NCI-H524 treated with DMSO at 0.1 percent for 48 hours (cell line): Measurements from ENCODE around the gene TMBIM4.
"Not testable (repeated sequence)": the region's sequence is repeated elsewhere in the genome, so short reads cannot be mapped to it uniquely, and the experiment has no call there.

Experiments
- DNase-seq: peaks from one replicate; lab custom pipeline; 2025; lab: John Stamatoyannopoulos, UW

The TMBIM4 gene

GRCh38 chr12:66184822-66185221 lies 15.0 kb upstream of the TMBIM4 start:
- not testable (repeated sequence) for DNase-seq

GRCh38 chr12:66182956-66183355 lies 13.2 kb upstream of the TMBIM4 start:
- no peak for DNase-seq

GRCh38 chr12:66176105-66176900 lies 6.5 kb upstream of the TMBIM4 start:
- no peak for DNase-seq

- DNase-seq, result not testable (repeated sequence)
These were observed 4.9 kb upstream of the TMBIM4 start for GRCh38 chr12:66174391-66175325.

DNA sequence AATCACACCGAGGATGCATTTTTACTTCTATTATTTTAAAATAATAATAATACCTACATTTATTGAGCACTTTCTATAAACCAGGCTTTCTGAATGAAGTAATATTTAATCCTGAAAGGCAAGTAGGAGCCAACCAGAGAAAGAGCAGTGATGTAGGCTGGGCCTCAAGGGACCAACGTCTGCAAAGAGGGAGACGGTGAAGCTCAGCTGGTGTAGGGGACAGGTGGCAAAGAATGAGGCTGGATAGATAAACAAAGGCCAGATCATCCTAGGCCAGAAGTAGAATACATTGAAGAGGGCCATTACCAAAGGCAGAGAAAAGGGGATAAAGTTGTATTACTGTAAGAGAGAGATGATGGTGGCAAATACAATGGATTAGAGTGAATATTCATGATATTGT lies 810 bp upstream of the TMBIM4 start:
- no peak for DNase-seq

DNA sequence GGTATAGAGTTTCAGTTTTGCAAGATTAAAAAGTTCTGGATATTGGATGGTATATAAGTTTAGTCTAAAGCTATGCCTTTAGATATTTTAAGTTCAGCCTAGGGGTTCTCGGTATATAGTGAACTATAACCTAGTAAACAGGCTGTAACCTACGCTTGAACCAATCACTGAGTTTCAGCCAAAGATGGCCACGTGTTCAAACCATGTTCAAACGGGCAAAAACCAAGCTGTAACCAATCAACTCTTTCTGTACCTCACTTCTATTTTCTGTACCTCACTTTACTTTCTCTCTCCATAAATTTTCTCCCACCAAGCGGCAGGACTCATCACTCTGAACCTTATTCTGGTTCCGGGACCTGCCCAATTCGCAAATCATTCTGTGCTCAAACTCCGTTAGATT lies 1.4 kb downstream of the TMBIM4 start:
- DNase-seq, result no peak

GRCh38 chr12:66166561-66166960 lies 3.2 kb downstream of the TMBIM4 start:
- no peak for DNase-seq

GRCh38 chr12:66165141-66165540 lies 4.7 kb downstream of the TMBIM4 start:
- no peak for DNase-seq

DNA sequence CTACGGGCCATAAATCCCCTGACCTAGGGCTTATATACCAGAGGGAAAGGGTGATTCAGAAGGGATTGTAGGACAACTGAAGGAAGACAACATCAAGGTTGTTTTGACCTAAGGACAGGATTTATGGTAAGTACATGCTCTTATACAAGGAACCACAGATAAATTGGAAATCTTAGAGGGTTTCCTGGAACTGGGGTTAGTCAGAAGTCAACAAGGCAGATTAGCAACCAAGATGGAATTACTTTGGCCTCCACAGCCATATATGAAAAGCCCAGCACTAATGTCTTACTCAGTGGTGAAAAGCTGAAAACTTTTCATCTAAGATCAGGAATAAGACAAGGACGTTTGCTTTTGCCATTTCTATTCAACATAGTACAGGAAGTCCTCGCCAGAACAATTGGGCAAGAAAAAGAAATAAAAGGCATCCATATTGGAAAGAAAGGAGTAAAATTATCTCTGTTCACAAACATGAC lies 5.4 kb downstream of the TMBIM4 start:
- DNase-seq, result no peak

GRCh38 chr12:66163289-66163688 lies 6.5 kb downstream of the TMBIM4 start:
- no peak for DNase-seq

DNA sequence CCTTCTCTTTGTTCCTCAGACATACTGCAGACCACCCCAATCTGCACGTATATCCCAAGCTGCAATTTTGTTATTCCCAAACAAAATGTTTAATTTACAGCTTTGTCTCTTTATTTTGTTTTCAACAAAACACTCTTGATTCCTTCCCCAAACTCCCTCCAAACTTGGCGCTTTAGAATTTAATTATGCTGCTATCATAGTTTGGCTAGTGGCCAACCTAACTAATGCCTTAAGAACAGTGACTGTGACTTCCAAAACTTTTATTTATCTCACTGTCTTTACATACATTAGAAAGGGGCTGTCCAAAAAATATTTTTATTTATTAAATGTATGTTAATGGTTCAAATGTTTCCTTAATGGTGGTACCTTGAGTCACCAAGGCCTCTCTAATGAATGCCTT lies 7.1 kb downstream of the TMBIM4 start:
- no peak for DNase-seq

GRCh38 chr12:66160704-66161103 lies 9.1 kb downstream of the TMBIM4 start:
- no peak for DNase-seq

GRCh38 chr12:66159123-66159522 lies 10.7 kb downstream of the TMBIM4 start:
- DNase-seq, result no peak

DNA sequence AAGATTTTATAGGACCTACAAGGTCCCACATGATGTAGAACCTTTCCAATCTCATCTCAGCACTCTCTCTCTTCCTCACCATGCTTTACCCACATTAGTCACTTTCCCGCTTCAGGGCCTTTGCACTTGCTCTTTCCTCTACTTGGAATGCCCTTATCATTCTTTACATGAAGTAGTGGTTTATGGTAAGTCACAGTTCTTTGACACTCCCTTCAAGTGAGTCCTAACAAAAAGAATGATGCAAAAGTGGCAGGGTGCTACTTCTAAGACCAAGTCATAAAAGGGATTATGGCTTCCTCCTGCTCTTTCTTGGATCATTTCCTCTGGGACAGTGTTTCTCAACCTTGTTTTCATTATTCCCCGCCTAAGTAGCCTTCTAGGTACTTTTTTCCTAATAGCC lies 13.1 kb downstream of the TMBIM4 start:
- DNase-seq, result no peak

- DNase-seq, result no peak
These were observed 15.0 kb downstream of the TMBIM4 start for GRCh38 chr12:66154776-66155175.

DNA sequence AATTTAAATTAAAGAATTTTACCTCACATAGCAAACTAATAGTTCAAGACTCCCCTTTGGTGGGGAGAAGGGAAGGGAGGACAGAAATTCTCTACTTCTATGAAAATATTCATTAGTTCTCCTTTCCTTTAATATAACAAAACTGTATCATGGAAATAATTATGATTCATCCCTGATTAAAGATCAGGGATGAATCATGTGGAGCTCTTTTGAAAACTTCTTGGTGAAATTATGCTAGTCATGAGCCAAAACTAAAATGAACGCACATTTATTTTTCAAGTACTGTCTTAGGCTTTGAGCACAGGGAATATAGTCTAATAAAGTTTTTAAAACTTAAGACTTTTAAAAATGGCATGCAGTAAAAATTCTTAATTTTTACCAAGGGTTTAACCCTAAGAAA lies 17.1 kb downstream of the TMBIM4 start:
- DNase-seq, result no peak

DNA sequence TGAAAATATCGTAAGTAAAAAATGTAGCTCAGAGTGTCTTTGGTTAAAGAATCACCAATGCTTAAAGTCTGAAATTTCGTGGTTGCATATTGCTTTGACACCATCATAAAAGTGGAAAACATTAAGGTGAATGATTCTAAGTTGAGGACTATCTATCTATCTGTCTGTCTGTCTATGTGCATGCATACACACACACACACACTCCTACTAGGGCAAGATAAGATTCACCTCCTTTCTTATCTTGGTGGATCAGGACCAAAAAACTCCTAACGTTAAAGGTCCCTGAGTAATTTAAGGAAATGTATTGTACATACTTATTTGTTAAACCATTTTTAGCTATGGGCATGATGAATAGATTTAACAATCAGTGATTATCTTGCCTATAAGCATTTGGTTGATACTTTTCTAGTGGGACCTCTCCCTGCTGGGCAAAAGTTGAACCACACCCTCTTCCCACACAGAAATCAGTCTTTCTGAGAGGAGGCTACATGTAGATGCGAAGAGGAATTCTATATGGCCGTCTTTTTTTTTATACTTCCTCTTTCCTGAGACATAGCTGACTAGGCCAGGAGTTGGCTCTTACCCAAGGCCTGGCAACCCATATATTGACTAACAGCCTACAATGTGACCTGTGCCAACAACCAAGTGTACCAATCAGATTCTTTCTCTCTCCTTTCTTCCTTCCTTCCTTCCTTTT lies 19.9 kb downstream of the TMBIM4 start:
- no peak for DNase-seq

GRCh38 chr12:66144791-66145754 lies 24.7 kb downstream of the TMBIM4 start:
- no peak for DNase-seq

- no peak for DNase-seq
These were observed 25.9 kb downstream of the TMBIM4 start for GRCh38 chr12:66143868-66144267.

DNA sequence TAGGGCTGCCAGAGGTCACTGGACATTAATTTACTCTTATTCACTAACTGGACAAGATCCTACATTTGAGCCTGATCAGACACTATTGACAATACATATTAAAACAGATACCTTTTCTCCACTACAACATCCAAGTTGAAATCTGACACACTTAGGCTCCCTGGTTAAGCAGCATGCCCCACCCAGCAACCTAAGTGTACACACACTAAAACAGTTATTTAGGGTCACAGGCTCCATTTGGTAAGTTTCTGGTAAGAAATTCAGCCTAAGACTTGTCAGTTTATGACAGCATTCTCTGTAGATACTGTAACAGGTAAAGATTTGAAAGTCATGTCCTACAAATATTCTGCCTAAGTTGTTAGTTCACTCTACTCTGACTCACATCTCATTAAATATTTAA lies 27.0 kb downstream of the TMBIM4 start:
- DNase-seq, result no peak

- no peak for DNase-seq
These were observed 28.5 kb downstream of the TMBIM4 start for GRCh38 chr12:66141299-66141698.
